HG03575 (cell line): ENCODE results near the gene EXOC6.
"Not testable (repeated sequence)": the region's sequence is repeated elsewhere in the genome, so short reads cannot be mapped to it uniquely, and the experiment has no call there.

Experiments
- ATAC-seq: cut with Tn5 transposase; IDR thresholded peaks from one replicate; pipeline ENCODE4 v1.9.1; 2021; ENCODE audit not compliant: unreplicated experiment, insufficient number of reproducible peaks, low FRiP score; ENCODE audit errors: extremely low read depth

The EXOC6 gene

GRCh38 chr10:92867235-92867634 is 18.9 kb downstream of the EXOC6 start:
- no peak for ATAC-seq

GRCh38 chr10:92868036-92868435 is 19.7 kb downstream of the EXOC6 start:
- no peak for ATAC-seq

GRCh38 chr10:92868557-92868956 is 20.2 kb downstream of the EXOC6 start:
- ATAC-seq, result no peak

- no peak for ATAC-seq
These were observed 24.7 kb downstream of the EXOC6 start for GRCh38 chr10:92873029-92873428.

GRCh38 chr10:92876509-92877036 is 28.3 kb downstream of the EXOC6 start:
- no peak for ATAC-seq

GRCh38 chr10:92880233-92880861 is 32.0 kb downstream of the EXOC6 start:
- ATAC-seq, result no peak

GRCh38 chr10:92880917-92881316 is 32.6 kb downstream of the EXOC6 start:
- ATAC-seq, result no peak

GRCh38 chr10:92886334-92886961 is 38.1 kb downstream of the EXOC6 start:
- ATAC-seq, result no peak

- ATAC-seq, result no peak
These were observed 42.2 kb downstream of the EXOC6 start for GRCh38 chr10:92890471-92890870.

- no peak for ATAC-seq
These were observed 43.8 kb downstream of the EXOC6 start for GRCh38 chr10:92891885-92892690.

- ATAC-seq, result no peak
These were observed 44.4 kb downstream of the EXOC6 start for GRCh38 chr10:92892691-92893054.

- ATAC-seq, result no peak
These were observed 45.8 kb downstream of the EXOC6 start for GRCh38 chr10:92894081-92894655.

- no peak for ATAC-seq
These were observed 49.6 kb downstream of the EXOC6 start for GRCh38 chr10:92897916-92898315.

GRCh38 chr10:92901819-92902251 is 53.5 kb downstream of the EXOC6 start:
- no peak for ATAC-seq

- ATAC-seq, result no peak
These were observed 55.3 kb downstream of the EXOC6 start for GRCh38 chr10:92903633-92904032.

- ATAC-seq, result no peak
These were observed 59.0 kb downstream of the EXOC6 start for GRCh38 chr10:92907280-92907679.

GRCh38 chr10:92912631-92913030 is 64.3 kb downstream of the EXOC6 start:
- not testable (repeated sequence) for ATAC-seq

GRCh38 chr10:92913973-92914372 is 65.7 kb downstream of the EXOC6 start:
- no peak for ATAC-seq

- ATAC-seq, result no peak
These were observed 66.4 kb downstream of the EXOC6 start for GRCh38 chr10:92914478-92915325.
